ENCODE results near the gene NCOA3. TPM values are rescaled to one million over a fixed set of nuclear protein-coding genes. Genes with fewer than 3 reads are reported as not detected.
"Not testable (repeated sequence)": the region's sequence is repeated elsewhere in the genome, so short reads cannot be mapped to it uniquely, and the experiment has no call there.

Gene NCOA3
- total and polyA plus RNA-seq, 2 donors (not counting 1 experiment from before 2014, with no cell fraction given), result 22.3 to 23.1 TPM

DNA sequence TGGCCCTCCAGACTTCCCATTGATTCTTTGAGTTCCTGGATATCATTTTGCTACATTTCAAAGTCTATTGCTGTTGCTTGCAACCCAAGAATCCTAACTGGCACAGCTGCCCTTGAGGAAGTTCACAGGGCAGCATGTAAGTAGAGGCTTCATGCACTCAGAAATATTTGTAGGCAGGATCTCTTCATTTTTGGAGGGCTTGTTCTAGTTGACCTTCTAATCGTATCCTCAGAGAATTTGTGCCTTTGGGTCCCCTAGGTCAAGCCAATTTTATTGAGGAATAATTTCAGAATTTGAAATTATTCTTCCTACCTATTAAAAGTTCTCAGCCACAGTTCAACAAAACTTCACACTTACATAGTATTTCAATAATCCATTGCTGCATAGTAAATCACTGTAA, 5.6 kb upstream of the NCOA3 start:
- Histone ChIP-seq H3K36me3 (ENCODE audit: control insufficient read depth, insufficient read depth, low read length) (no peaks in the 10 kb centered on the region), H3K27ac (ENCODE audit: insufficient read depth, low read length) (no peak overlapping the region), H3K27me3 (ENCODE audit: control insufficient read depth, insufficient read depth, low read length) (no peaks in the 10 kb centered on the region), H3K4me2 (ENCODE audit: extremely low read depth, insufficient read depth, low read length) (no peak overlapping the region), H3K79me2 (ENCODE audit: control insufficient read depth, insufficient read depth, low read length) (no peaks in the 10 kb centered on the region), H4K20me1 (ENCODE audit: control insufficient read depth, extremely low read depth, insufficient read depth, low read length) (no peaks in the 10 kb centered on the region), H3K9ac (ENCODE audit: insufficient read depth, low read length) (no peak overlapping the region), H3K9me3 (ENCODE audit: control insufficient read depth, insufficient read depth, low read depth, low read length) (no peaks in the 10 kb centered on the region), H3K4me3 (replicated peaks in 1 of 4; ENCODE audit: control extremely low read depth in 1 of 4, insufficient read depth in 1 of 4, low read depth in 3 of 4, low read length in 4 of 4) (no peak overlapping the region), H3K4me1 (ENCODE audit: control insufficient read depth, extremely low read depth, insufficient read depth, low read length) (peaks cover 7% of the 10 kb centered on the region), H2AFZ (ENCODE audit: low read length) (no peak overlapping the region)
- no peak for DNase-seq (ENCODE audit: low read depth in 2 of 2)
- TF ChIP-seq, protein P1, sequence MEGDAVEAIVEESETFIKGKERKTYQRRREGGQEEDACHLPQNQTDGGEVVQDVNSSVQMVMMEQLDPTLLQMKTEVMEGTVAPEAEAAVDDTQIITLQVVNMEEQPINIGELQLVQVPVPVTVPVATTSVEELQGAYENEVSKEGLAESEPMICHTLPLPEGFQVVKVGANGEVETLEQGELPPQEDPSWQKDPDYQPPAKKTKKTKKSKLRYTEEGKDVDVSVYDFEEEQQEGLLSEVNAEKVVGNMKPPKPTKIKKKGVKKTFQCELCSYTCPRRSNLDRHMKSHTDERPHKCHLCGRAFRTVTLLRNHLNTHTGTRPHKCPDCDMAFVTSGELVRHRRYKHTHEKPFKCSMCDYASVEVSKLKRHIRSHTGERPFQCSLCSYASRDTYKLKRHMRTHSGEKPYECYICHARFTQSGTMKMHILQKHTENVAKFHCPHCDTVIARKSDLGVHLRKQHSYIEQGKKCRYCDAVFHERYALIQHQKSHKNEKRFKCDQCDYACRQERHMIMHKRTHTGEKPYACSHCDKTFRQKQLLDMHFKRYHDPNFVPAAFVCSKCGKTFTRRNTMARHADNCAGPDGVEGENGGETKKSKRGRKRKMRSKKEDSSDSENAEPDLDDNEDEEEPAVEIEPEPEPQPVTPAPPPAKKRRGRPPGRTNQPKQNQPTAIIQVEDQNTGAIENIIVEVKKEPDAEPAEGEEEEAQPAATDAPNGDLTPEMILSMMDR (conservative IDR thresholded peaks at IDR 0.05 in 1 of 2, IDR thresholded peaks at IDR 0.05 in 1 of 2; ENCODE audit: low read depth in 1 of 2, low read length in 2 of 2), result no peak
- no peak for TF ChIP-seq EZH2 (IDR thresholded peaks at IDR 0.05; ENCODE audit: low read length, missing control alignments)

DNA sequence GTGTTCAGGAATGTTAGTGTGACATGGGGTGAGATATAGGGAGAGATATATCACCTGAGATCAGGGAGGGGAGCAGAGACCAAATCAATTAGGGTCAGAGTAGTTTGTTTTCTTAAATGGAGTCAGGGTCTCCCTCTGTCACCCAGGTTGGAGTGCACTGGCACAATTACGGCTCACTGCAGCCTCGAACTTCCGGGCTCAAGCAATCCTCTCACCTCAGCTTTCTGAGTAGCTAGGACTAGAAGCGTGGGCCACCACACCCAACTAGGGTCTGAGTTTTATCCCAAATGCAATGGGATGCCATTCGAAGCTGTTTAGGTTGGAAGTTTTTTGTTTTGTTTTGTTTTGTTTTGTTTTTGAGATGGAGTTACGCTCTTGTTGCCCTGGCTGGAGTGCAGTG, 3.1 kb upstream of the NCOA3 start:
- H3K4me3 ChIP-seq (replicated peaks in 1 of 4; ENCODE audit: control extremely low read depth in 1 of 4, insufficient read depth in 1 of 4, low read depth in 3 of 4, low read length in 4 of 4), result no peak overlapping the region
- no peak overlapping the region for H2AFZ ChIP-seq (ENCODE audit: low read length)
- no peaks in the 10 kb centered on the region for H4K20me1 ChIP-seq (ENCODE audit: control insufficient read depth, extremely low read depth, insufficient read depth, low read length)
- no peaks in the 10 kb centered on the region for H3K27me3 ChIP-seq (ENCODE audit: control insufficient read depth, insufficient read depth, low read length)
- peaks cover 16% of the 10 kb centered on the region for H3K79me2 ChIP-seq (ENCODE audit: control insufficient read depth, insufficient read depth, low read length)
- no peaks in the 10 kb centered on the region for H3K36me3 ChIP-seq (ENCODE audit: control insufficient read depth, insufficient read depth, low read length)
- peaks cover 2% of the 10 kb centered on the region for H3K4me1 ChIP-seq (ENCODE audit: control insufficient read depth, extremely low read depth, insufficient read depth, low read length)
- DNase-seq (ENCODE audit: low read depth in 2 of 2), result no peak
- H3K4me2 ChIP-seq (ENCODE audit: extremely low read depth, insufficient read depth, low read length), result no peak overlapping the region
- H3K27ac ChIP-seq (ENCODE audit: insufficient read depth, low read length), result no peak overlapping the region
- no peak for TF ChIP-seq EZH2 (IDR thresholded peaks at IDR 0.05; ENCODE audit: low read length, missing control alignments)
- TF ChIP-seq, protein P1 (conservative IDR thresholded peaks at IDR 0.05 in 1 of 2, IDR thresholded peaks at IDR 0.05 in 1 of 2; ENCODE audit: low read depth in 1 of 2, low read length in 2 of 2), result no peak
- H3K9ac ChIP-seq (ENCODE audit: insufficient read depth, low read length), result no peak overlapping the region
- no peaks in the 10 kb centered on the region for H3K9me3 ChIP-seq (ENCODE audit: control insufficient read depth, insufficient read depth, low read depth, low read length)

DNA sequence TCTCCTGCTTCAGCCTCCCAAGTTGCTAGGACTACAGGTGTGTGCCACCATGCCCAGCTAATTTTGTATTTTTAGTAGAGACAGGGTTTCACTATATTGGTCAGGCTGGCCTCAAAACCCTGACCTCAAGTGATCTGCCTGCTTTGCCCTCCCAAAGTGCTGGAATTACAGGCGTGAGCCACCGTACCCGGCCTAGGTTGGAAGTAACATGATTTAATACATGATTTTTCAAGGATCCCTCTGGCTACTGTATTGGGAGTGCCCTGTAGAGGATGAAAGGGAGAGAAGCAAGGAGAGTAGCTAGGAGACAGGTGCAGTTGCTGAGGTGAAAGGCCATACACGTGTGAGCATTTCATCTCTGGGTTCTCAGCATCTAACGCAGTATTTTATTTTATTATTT, 2.6 kb upstream of the NCOA3 start:
- H3K4me1 ChIP-seq (ENCODE audit: control insufficient read depth, extremely low read depth, insufficient read depth, low read length), result no peaks in the 10 kb centered on the region
- H3K27me3 ChIP-seq (ENCODE audit: control insufficient read depth, insufficient read depth, low read length), result no peaks in the 10 kb centered on the region
- DNase-seq (ENCODE audit: low read depth in 2 of 2), result no peak
- peaks cover 20% of the 10 kb centered on the region for H3K79me2 ChIP-seq (ENCODE audit: control insufficient read depth, insufficient read depth, low read length)
- H3K4me2 ChIP-seq (ENCODE audit: extremely low read depth, insufficient read depth, low read length), result no peak overlapping the region
- no peak overlapping the region for H3K27ac ChIP-seq (ENCODE audit: insufficient read depth, low read length)
- no peak overlapping the region for H3K9ac ChIP-seq (ENCODE audit: insufficient read depth, low read length)
- H4K20me1 ChIP-seq (ENCODE audit: control insufficient read depth, extremely low read depth, insufficient read depth, low read length), result no peaks in the 10 kb centered on the region
- no peak overlapping the region for H2AFZ ChIP-seq (ENCODE audit: low read length)
- H3K4me3 ChIP-seq (replicated peaks in 1 of 4; ENCODE audit: control extremely low read depth in 1 of 4, insufficient read depth in 1 of 4, low read depth in 3 of 4, low read length in 4 of 4), result no peak overlapping the region
- H3K36me3 ChIP-seq (ENCODE audit: control insufficient read depth, insufficient read depth, low read length), result no peaks in the 10 kb centered on the region
- TF ChIP-seq, protein P1 (conservative IDR thresholded peaks at IDR 0.05 in 1 of 2, IDR thresholded peaks at IDR 0.05 in 1 of 2; ENCODE audit: low read depth in 1 of 2, low read length in 2 of 2), result no peak
- no peak for TF ChIP-seq EZH2 (IDR thresholded peaks at IDR 0.05; ENCODE audit: low read length, missing control alignments)
- no peaks in the 10 kb centered on the region for H3K9me3 ChIP-seq (ENCODE audit: control insufficient read depth, insufficient read depth, low read depth, low read length)

DNA sequence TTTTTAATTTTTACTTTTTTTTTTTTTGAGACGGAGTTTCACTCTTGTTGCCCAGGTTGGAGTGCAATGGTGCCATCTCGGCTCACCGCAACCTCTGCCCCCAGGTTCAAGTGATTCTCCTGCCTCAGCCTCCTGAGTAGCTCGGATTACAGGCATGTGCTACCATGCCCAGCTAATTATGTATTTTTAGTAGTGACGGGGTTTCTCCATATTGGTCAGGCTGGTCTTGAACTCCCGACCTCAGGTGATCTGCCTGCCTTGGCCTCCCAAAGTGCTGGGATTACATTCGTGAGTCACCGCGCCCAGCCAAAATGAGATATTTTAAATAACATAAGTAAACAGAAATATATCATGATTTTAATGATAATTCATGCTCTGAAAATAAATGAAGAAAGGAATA, 1.6 kb upstream of the NCOA3 start:
- H3K36me3 ChIP-seq (ENCODE audit: control insufficient read depth, insufficient read depth, low read length); DNase-seq (ENCODE audit: low read depth in 2 of 2); H2AFZ ChIP-seq (ENCODE audit: low read length); H4K20me1 ChIP-seq (ENCODE audit: control insufficient read depth, extremely low read depth, insufficient read depth, low read length); H3K27ac ChIP-seq (ENCODE audit: insufficient read depth, low read length); H3K4me1 ChIP-seq (ENCODE audit: control insufficient read depth, extremely low read depth, insufficient read depth, low read length); H3K27me3 ChIP-seq (ENCODE audit: control insufficient read depth, insufficient read depth, low read length); H3K4me2 ChIP-seq (ENCODE audit: extremely low read depth, insufficient read depth, low read length); H3K9me3 ChIP-seq (ENCODE audit: control insufficient read depth, insufficient read depth, low read depth, low read length); H3K4me3 ChIP-seq (replicated peaks in 1 of 4; ENCODE audit: control extremely low read depth in 1 of 4, insufficient read depth in 1 of 4, low read depth in 3 of 4, low read length in 4 of 4); H3K9ac ChIP-seq (ENCODE audit: insufficient read depth, low read length): not testable (repeated sequence)
- peaks cover 24% of the 10 kb centered on the region for H3K79me2 ChIP-seq (ENCODE audit: control insufficient read depth, insufficient read depth, low read length)
